Brain microvascular endothelial cell (primary cell): ENCODE data around the gene PPFIBP2.

Experiments used
- DNase-seq: peaks from one replicate; pipeline ENCODE4 v3.0.0-alpha.2; 2020
- H3K27ac ChIP-seq: fragments of 250-450 bp; sonication (Bioruptor Pico); 2 replicates; pipeline ENCODE4 v1.5.1; 2020; ENCODE audit warnings: mild to moderate bottlenecking, moderate library complexity
- H3K27me3 ChIP-seq: fragments of 250-450 bp; sonication (Bioruptor Pico); replicated peaks from 2 replicates; pipeline ENCODE4 v1.5.1; 2020; ENCODE audit warnings: mild to moderate bottlenecking
- H3K36me3 ChIP-seq: fragments of 250-450 bp; sonication (Bioruptor Pico); replicated peaks from 2 replicates; pipeline ENCODE4 v1.5.1; 2020; ENCODE audit warnings: mild to moderate bottlenecking
- H3K4me3 ChIP-seq: 2 replicates; pipeline ENCODE4 v1.5.1; 2011; ENCODE audit warnings: low read depth, mild to moderate bottlenecking, control low read depth, low read length, moderate library complexity
- in situ Hi-C: cut with HindIII; loops from 2 replicates; pipeline ENCODE4 v1.10.0; 2017; ENCODE audit warnings: low sequenced_read_pairs, low pct_ligation_motif_present
- TF ChIP-seq, protein P1 (sequence below): IDR thresholded peaks from 2 replicates; pipeline ENCODE4 v1.5.1; 2011; ENCODE audit warnings: low read depth, mild to moderate bottlenecking, moderate library complexity, low read length, control low read depth, inconsistent platforms; ENCODE audit errors: missing control alignments

The PPFIBP2 gene

DNA sequence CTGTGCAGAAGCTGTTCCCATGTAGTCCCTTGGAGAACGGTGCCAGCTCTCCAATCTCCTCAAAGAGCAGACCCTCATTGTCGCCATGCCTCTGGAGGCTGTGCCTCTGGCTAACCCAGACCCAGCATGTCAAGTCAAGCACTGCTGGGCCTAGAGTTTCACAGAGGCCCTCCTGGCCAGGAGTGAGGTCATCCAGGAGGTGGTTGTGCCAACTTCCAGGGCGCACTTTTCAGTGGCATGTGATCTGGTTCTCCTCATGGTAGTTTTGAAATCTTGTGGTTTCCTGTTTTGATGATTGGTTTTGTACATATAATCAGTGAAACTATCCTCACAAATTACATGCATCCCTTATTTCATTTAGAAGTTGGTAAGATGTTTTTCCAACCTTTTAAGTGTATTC, 78.9 kb downstream of the PPFIBP2 start:
- H3K27ac ChIP-seq, result no peak overlapping the region
- no peak for DNase-seq
- TF ChIP-seq, protein P1, sequence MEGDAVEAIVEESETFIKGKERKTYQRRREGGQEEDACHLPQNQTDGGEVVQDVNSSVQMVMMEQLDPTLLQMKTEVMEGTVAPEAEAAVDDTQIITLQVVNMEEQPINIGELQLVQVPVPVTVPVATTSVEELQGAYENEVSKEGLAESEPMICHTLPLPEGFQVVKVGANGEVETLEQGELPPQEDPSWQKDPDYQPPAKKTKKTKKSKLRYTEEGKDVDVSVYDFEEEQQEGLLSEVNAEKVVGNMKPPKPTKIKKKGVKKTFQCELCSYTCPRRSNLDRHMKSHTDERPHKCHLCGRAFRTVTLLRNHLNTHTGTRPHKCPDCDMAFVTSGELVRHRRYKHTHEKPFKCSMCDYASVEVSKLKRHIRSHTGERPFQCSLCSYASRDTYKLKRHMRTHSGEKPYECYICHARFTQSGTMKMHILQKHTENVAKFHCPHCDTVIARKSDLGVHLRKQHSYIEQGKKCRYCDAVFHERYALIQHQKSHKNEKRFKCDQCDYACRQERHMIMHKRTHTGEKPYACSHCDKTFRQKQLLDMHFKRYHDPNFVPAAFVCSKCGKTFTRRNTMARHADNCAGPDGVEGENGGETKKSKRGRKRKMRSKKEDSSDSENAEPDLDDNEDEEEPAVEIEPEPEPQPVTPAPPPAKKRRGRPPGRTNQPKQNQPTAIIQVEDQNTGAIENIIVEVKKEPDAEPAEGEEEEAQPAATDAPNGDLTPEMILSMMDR, result no peak
- in situ Hi-C loops, result no loop called here
- H3K36me3 ChIP-seq, result no peaks in the 10 kb centered on the region
- no peaks in the 10 kb centered on the region for H3K27me3 ChIP-seq
- H3K4me3 ChIP-seq, result no peak overlapping the region

GRCh38 chr11:7593481-7593880, 79.7 kb downstream of the PPFIBP2 start:
- no peak for DNase-seq
- H3K27me3 ChIP-seq, result no peaks in the 10 kb centered on the region
- no peaks in the 10 kb centered on the region for H3K36me3 ChIP-seq
- TF ChIP-seq, protein P1, result no peak
- no peak overlapping the region for H3K27ac ChIP-seq
- no peak overlapping the region for H3K4me3 ChIP-seq
- in situ Hi-C loops, result no loop called here

- in situ Hi-C loops, result no loop called here
- no peaks in the 10 kb centered on the region for H3K36me3 ChIP-seq
- H3K4me3 ChIP-seq, result no peak overlapping the region
- H3K27me3 ChIP-seq, result no peaks in the 10 kb centered on the region
- no peak for DNase-seq
- no peak overlapping the region for H3K27ac ChIP-seq
- TF ChIP-seq, protein P1, result no peak
These were observed 81.4 kb downstream of the PPFIBP2 start for GRCh38 chr11:7595016-7595866.

DNA sequence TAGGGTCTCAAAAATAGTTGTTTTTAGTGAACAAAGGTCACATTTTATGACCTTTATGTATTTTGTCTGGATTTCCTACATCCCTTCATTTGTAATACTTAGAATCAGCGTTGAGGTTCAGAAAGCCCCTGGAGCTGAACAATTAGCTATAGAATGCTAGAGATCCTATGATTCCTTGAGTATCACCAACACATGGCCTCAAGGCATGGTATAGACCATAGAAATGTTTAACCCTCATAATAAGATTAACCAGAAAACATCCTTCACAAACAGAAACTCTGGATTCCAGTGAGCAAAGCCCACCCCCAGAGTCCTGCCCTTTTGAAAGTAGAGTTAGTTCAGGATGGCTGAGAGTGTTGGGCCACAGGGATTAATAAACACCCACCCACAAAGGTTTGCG, 82.2 kb downstream of the PPFIBP2 start:
- Histone ChIP-seq H3K36me3 (no peaks in the 10 kb centered on the region), H3K27ac (no peak overlapping the region), H3K4me3 (no peak overlapping the region), H3K27me3 (no peaks in the 10 kb centered on the region)
- in situ Hi-C loops, result no loop called here
- no peak for DNase-seq
- TF ChIP-seq, protein P1, result no peak

GRCh38 chr11:7596975-7597391, 83.2 kb downstream of the PPFIBP2 start:
- in situ Hi-C loops, result no loop called here
- no peaks in the 10 kb centered on the region for H3K36me3 ChIP-seq
- H3K27ac ChIP-seq, result no peak overlapping the region
- no peak for DNase-seq
- no peaks in the 10 kb centered on the region for H3K27me3 ChIP-seq
- TF ChIP-seq, protein P1, result no peak
- H3K4me3 ChIP-seq, result no peak overlapping the region

GRCh38 chr11:7597620-7598019, 83.8 kb downstream of the PPFIBP2 start:
- no peak overlapping the region for H3K27ac ChIP-seq
- in situ Hi-C loops, result no loop called here
- no peaks in the 10 kb centered on the region for H3K36me3 ChIP-seq
- no peaks in the 10 kb centered on the region for H3K27me3 ChIP-seq
- TF ChIP-seq, protein P1, result no peak
- no peak for DNase-seq
- H3K4me3 ChIP-seq, result no peak overlapping the region
